GM10266 (cell line): Measurements from ENCODE around the gene PXN.

Experiments
- DNase-seq: peaks from one replicate; pipeline ENCODE4 v3.0.0; 2012; ENCODE audit errors: extremely low spot score
- CTCF ChIP-seq: IDR thresholded peaks from 2 replicates; pipeline ENCODE4 v1.5.1; 2012; ENCODE audit warnings: mild to moderate bottlenecking, low read depth; ENCODE audit not compliant: control insufficient read depth, insufficient read depth; ENCODE audit errors: missing control alignments

The PXN gene

DNA sequence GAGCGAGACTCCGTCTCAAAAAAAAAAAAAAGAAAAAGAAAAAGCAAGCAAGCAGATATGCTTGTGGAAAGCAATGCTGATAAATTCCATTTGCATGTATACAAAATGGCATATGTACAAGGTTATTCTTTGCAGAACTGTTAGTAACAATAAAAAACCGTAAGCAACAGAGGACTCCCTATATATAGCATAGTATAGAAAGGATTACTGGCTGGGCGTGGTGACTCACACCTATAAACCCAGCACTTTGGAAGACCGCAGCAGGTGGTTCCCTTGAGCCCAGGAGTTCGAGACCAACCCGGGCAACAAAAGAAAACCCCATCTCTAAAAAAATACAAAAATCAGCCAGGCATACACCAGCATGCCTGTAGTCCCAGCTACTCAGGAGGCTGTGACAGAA lies 84.6 kb downstream of the PXN start:
- DNase-seq = no peak
- TF ChIP-seq CTCF = no peak

GRCh38 chr12:120175537-120175936 lies 90.0 kb downstream of the PXN start:
- no peak for TF ChIP-seq CTCF
- DNase-seq = no peak

GRCh38 chr12:120175062-120175461 lies 90.5 kb downstream of the PXN start:
- no peak for TF ChIP-seq CTCF
- DNase-seq = no peak

GRCh38 chr12:120172053-120172452 lies 93.5 kb downstream of the PXN start:
- DNase-seq = no peak
- TF ChIP-seq CTCF = no peak

- TF ChIP-seq CTCF = no peak
- DNase-seq = no peak
Observed at GRCh38 chr12:120170631-120171030, 94.9 kb downstream of the PXN start.

GRCh38 chr12:120169946-120170345 lies 95.6 kb downstream of the PXN start:
- no peak for TF ChIP-seq CTCF
- DNase-seq = no peak

DNA sequence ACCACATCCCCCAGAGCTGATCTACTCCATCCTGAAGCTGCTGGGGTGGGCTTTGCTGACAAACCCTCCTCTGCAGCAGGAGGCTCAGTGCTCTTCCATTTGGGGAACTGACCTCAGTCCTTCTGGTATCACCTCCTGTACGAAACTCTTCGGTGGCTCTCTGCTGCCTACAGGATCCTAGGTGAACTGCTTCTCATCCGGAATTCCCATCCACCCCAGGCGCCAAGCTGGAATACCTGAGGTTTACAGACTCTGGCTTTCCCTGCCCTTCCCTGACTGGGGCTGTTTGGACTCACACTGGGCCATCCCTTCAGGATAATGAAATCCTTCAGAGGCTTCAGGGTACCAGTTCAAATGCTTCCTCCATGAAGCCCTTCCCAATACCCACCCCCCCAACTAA lies 97.2 kb downstream of the PXN start:
- no peak for DNase-seq

More for the DNA sequence above, 97.2 kb downstream of the PXN start:
- TF ChIP-seq CTCF = no peak
